K562 (cell line): ENCODE results near the gene HAPLN2. TPM values are rescaled to one million over a fixed set of nuclear protein-coding genes. Genes with fewer than 3 reads are reported as not detected.

Source experiments
- ATAC-seq: fragments of 200-7000 bp; cut with Tn5 transposase; 3 replicates; pipeline ENCODE4 v1.9.1; 2020; ENCODE audit warnings: moderate library complexity
- BruUV-seq: library from RNA; stranded (reverse); fragments of 400-500 nt; replicated peaks from 2 replicates; lab custom pipeline; 2021; lab: Mats Ljungman, UMichigan
- CTCF ChIA-PET: fragments of 300-600 bp; formaldehyde crosslinking; extraction: SDS; loops from one replicate; lab custom pipeline; 2021; ENCODE audit warnings: low intra/inter-chr PET ratio; lab: Yijun Ruan, JAX
- POLR2A ChIA-PET: fragments of 300-600, 350-650 bp; sonication (Branson Sonifier 250); formaldehyde crosslinking; extraction: SDS; loops from one replicate; lab custom pipeline; 2021; ENCODE audit warnings: antibody characterized with exemption, inconsistent platforms; lab: Yijun Ruan, JAX
- DNase-seq, 4 experiments: peaks; one replicate each; pipeline versions ENCODE4 v3.0.0 to v3.0.0-alpha.2; 2011 to 2018; ENCODE audit warnings: low spot score in 3 of 4, mixed read lengths in 3 of 4; ENCODE audit errors: extremely low read depth in 1 of 4
- FAIRE-seq: peaks from 2 replicates; lab custom pipeline; 2011; peaks lifted over from hg19 to GRCh38; lab: Jason Lieb, UNC
- H2AFZ ChIP-seq: 2 replicates; pipeline ENCODE4 v1.6.0; 2011; ENCODE audit warnings: low read depth, low read length, control low read depth, inconsistent platforms
- H3K27ac ChIP-seq: fragments of 200-600 bp; 3 replicates; pipeline ENCODE4 v1.8.0; 2011; ENCODE audit warnings: low read depth, mild to moderate bottlenecking, control low read depth, inconsistent platforms, low read length, moderate library complexity, mixed read lengths; ENCODE audit errors: extremely low read depth
- H3K27me3 ChIP-seq, 2 experiments: fragments of 300-600 bp in 1 of 2; 2 replicates in 1 of 2; 3 replicates in 1 of 2; pipeline versions ENCODE4 v1.6.0 to v1.8.0; 2011; ENCODE audit warnings: inconsistent platforms in 2 of 2, low read length in 2 of 2, mild to moderate bottlenecking in 1 of 2, mixed read lengths in 1 of 2, moderate library complexity in 1 of 2; ENCODE audit not compliant: control insufficient read depth in 2 of 2, insufficient read depth in 2 of 2
- H3K36me3 ChIP-seq: fragments of 300-600 bp; 3 replicates; pipeline ENCODE4 v1.8.0; 2011; ENCODE audit warnings: mild to moderate bottlenecking, low read length, inconsistent platforms; ENCODE audit not compliant: control insufficient read depth, insufficient read depth
- H3K4me1 ChIP-seq, 2 experiments: fragments of 200-600 bp in 1 of 2; replicated peaks in 1 of 2; 2 replicates in 1 of 2; 3 replicates in 1 of 2; pipeline versions ENCODE4 v1.5.1 to v1.8.0; 2011; ENCODE audit warnings: inconsistent platforms in 2 of 2, low read length in 2 of 2, mild to moderate bottlenecking in 1 of 2, mixed read lengths in 1 of 2, moderate library complexity in 1 of 2; ENCODE audit not compliant: control insufficient read depth in 2 of 2, insufficient read depth in 2 of 2
- H3K4me2 ChIP-seq: 2 replicates; pipeline ENCODE4 v1.6.1; 2011; ENCODE audit warnings: low read length, control low read depth, inconsistent platforms, mixed read lengths; ENCODE audit not compliant: insufficient read depth
- H3K4me3 ChIP-seq: fragments of 200-600 bp; sonication (generic), shearing (Covaris generic); 2 replicates; pipeline ENCODE4 v1.5.1; 2016; ENCODE audit warnings: control low read depth, inconsistent platforms
- H3K79me2 ChIP-seq: fragments of 200-600 bp; 3 replicates; pipeline ENCODE4 v1.8.0; 2011; ENCODE audit warnings: low read length, inconsistent platforms; ENCODE audit not compliant: control insufficient read depth, insufficient read depth
- H3K9ac ChIP-seq, 2 experiments: 2 replicates each; pipeline versions ENCODE4 v1.6.0 to v1.6.1; 2011; ENCODE audit warnings: low read depth in 2 of 2, low read length in 2 of 2, control low read depth in 1 of 2, inconsistent platforms in 1 of 2, mild to moderate bottlenecking in 1 of 2, mixed read lengths in 1 of 2; ENCODE audit not compliant: insufficient read depth in 1 of 2
- H3K9me1 ChIP-seq: one replicate; pipeline ENCODE4 v1.6.0; 2011; ENCODE audit warnings: inconsistent platforms, mild to moderate bottlenecking, low read length, moderate library complexity; ENCODE audit not compliant: control insufficient read depth, insufficient read depth
- H3K9me3 ChIP-seq: replicated peaks from 2 replicates; pipeline ENCODE4 v1.5.1; 2011; ENCODE audit warnings: low read depth, low read length, inconsistent platforms; ENCODE audit not compliant: control insufficient read depth, insufficient read depth
- H4K20me1 ChIP-seq: replicated peaks from 2 replicates; pipeline ENCODE4 v1.6.1; 2011; ENCODE audit warnings: low read length, inconsistent platforms, mixed read lengths; ENCODE audit not compliant: control insufficient read depth, insufficient read depth
- CGGBP1 ChIP-seq: fragments of 250-450 bp; sonication (Bioruptor Pico); IDR thresholded peaks from 2 replicates; pipeline ENCODE4 v1.9.0; 2021; ENCODE audit warnings: mild to moderate bottlenecking
- CHCHD3 ChIP-seq: fragments of 250-450 bp; sonication (Bioruptor Pico); IDR thresholded peaks from 2 replicates; pipeline ENCODE4 v2.1.2; 2022; ENCODE audit warnings: mild to moderate bottlenecking
- CTBP1 ChIP-seq: fragments of 450-650 bp; IDR thresholded peaks from 2 replicates; pipeline ENCODE4 v1.6.1; 2016; ENCODE audit warnings: borderline replicate concordance
- HDAC1 ChIP-seq, 2 experiments: fragments of 450-650 bp; IDR thresholded peaks; 2 replicates each; pipeline ENCODE4 v1.6.1; 2016 to 2017; ENCODE audit warnings: inconsistent platforms in 1 of 2, mild to moderate bottlenecking in 1 of 2, moderate library complexity in 1 of 2
- HLTF ChIP-seq: fragments of 450-650 bp; IDR thresholded peaks from 2 replicates; pipeline ENCODE4 v1.6.1; 2016
- MIER1 ChIP-seq: fragments of 450-650 bp; IDR thresholded peaks from 2 replicates; pipeline ENCODE4 v1.6.1; 2016; ENCODE audit warnings: antibody characterized with exemption, mild to moderate bottlenecking, low read depth
- RAD21 ChIP-seq, 2 experiments: fragments of 250-450 bp in 1 of 2; fragments of 450-650 bp in 1 of 2; sonication (Bioruptor Pico) in 1 of 2; formaldehyde crosslinking in 1 of 2; IDR thresholded peaks in 1 of 2; conservative IDR thresholded peaks in 1 of 2; 2 replicates each; pipeline versions ENCODE4 v1.4.0 to v1.8.0; 2020 to 2022; ENCODE audit warnings: mild to moderate bottlenecking in 2 of 2, moderate library complexity in 1 of 2
- REST ChIP-seq, 2 experiments: fragments of 450-650 bp; formaldehyde crosslinking in 1 of 2; IDR thresholded peaks; 2 replicates each; pipeline versions ENCODE4 v1.4.0 to v1.6.1; 2014 to 2020; ENCODE audit warnings: mild to moderate bottlenecking in 2 of 2, borderline replicate concordance in 1 of 2, low read depth in 1 of 2
- RUNX1 ChIP-seq: sonication (generic); IDR thresholded peaks from 2 replicates; pipeline ENCODE4 v1.6.1; 2016; ENCODE audit warnings: antibody characterized with exemption, low read depth
- SRF ChIP-seq, 2 experiments: fragments of 250-450, 450-650 bp in 1 of 2; sonication (Bioruptor Pico) in 1 of 2; sonication (generic) in 1 of 2; formaldehyde crosslinking; IDR thresholded peaks; 2 replicates each; pipeline versions ENCODE4 v1.5.0 to v1.5.1; 2020 to 2022; ENCODE audit warnings: mild to moderate bottlenecking in 1 of 2, missing genetic modification reagents in 1 of 2
- TEAD1 ChIP-seq, 2 experiments: fragments of 450-650 bp in 1 of 2; sonication (generic) in 1 of 2; formaldehyde crosslinking; IDR thresholded peaks; 2 replicates each; pipeline versions ENCODE4 v1.4.0 to v1.8.0; 2020 to 2022; ENCODE audit warnings: mild to moderate bottlenecking in 2 of 2, missing genetic modification reagents in 1 of 2
- TGIF2 ChIP-seq: sonication (generic); formaldehyde crosslinking; IDR thresholded peaks from 2 replicates; pipeline ENCODE4 v1.8.1; 2022; ENCODE audit warnings: mild to moderate bottlenecking, missing genetic modification reagents, moderate library complexity
- ZNF224 ChIP-seq: sonication (generic); formaldehyde crosslinking; IDR thresholded peaks from 2 replicates; pipeline ENCODE4 v1.8.0; 2022; ENCODE audit warnings: mild to moderate bottlenecking, missing genetic modification reagents
- WGBS: fragments of 100-300 bp; shearing (Covaris generic); methylation state at CpG from one replicate; pipeline ENCODE4 v1.1.6; 2016; ENCODE audit warnings: low coverage, mixed read lengths; ENCODE audit not compliant: insufficient coverage; ENCODE audit errors: missing lambda C conversion rate; 5-methylcytosine and 5-hydroxymethylcytosine counted together
- in situ Hi-C: fragments of 300-500 bp; cut with MboI; formaldehyde crosslinking; loops from 4 replicates; pipeline ENCODE4 v1.15.0; 2018; ENCODE audit warnings: inconsistent platforms, mixed read lengths
- intact Hi-C: fragments of 100-400 bp; cut with micrococcal nuclease; formaldehyde crosslinking; loops from 2 replicates; pipeline ENCODE4 v1.14.2; 2022
- polyA plus RNA-seq, 8 experiments: library from polyadenylated mRNA; depleted of rRNA in 4 of 8; stranded (reverse) in 5 of 8; unstranded in 3 of 8; fragments of >200 nt; fragmentation: Nextera tagmentation in 2 of 8; fragmentation: Illumina TruSeq in 1 of 8; extraction: Ambion mirVana in 2 of 8; extraction: Trizol in 1 of 8; gene quantifications; 2 replicates each; pipeline versions ENCODE4 v1.2.1 to v1.2.3, GENCODE V29; 2011 to 2014; ENCODE audit warnings: inconsistent platforms in 1 of 8, missing spikeins in 1 of 8
- total RNA-seq, 7 experiments: library from RNA; depleted of rRNA in 6 of 7; stranded (reverse); fragments of >200 nt in 6 of 7; fragmentation: Illumina TruSeq in 2 of 7; extraction: Trizol in 2 of 7; gene quantifications; 2 replicates each; pipeline versions ENCODE4 v1.2.1 to v1.2.3, GENCODE V29; 2011 to 2021; ENCODE audit warnings: low replicate concordance in 1 of 7

The HAPLN2 gene
- total and polyA plus RNA-seq, 9 of the 15 experiments (the other 6 are each of a cell fraction or from before 2014, with no cell fraction given): 0.14 to 5.2 (median 3.8) TPM; not detected in 4

DNA sequence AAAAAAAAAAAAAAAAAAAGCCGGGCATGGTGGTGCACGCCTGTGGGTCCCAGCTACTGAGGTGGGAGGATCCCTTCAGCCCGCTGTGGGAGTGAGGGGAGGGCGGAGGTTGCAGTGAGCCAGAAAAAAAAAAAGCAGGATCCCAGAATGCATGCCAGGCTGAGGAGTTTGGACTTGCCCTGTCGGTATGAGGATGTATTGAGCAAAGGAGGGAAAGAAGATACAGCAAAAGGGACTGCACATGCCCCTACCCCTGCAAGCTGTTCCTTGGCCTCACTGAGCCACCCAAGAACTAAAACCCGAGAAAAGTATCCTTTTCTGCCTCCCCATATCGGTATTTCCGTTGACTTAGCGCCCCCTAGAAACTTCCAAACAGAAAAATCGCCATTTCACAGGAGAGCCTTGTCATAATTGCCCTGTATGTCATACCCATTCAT is 16.6 kb upstream of the HAPLN2 start:
- ATAC-seq (peak; percentile 52), FAIRE-seq (peak; percentile 65), DNase-seq (peak; percentile 43 to 71 (median 46))
- BruUV-seq: no TSS peak
- H3K79me2 ChIP-seq: peaks cover 46% of the 10 kb centered on the region
- H3K9ac ChIP-seq: 0 out of 4 replicates have a peak overlapping the region, but pooled peaks have one; percentile 11 to 86
- intact Hi-C loops (loop anchor here (1.0 kb wide), 1 partner anchor 146 kb away; no protein-coding TSS in a partner anchor), in situ Hi-C loops (loop anchor here (5.0 kb wide), 2 partner anchors 145 to 215 kb away; no protein-coding TSS in a partner anchor)
- H3K27me3 ChIP-seq: no peaks in the 10 kb centered on the region
- H3K27ac ChIP-seq: no peak overlapping the region
- peaks cover 23% of the 10 kb centered on the region for H3K36me3 ChIP-seq
- CTCF ChIA-PET: interaction anchor here (0.6 to 1.1 kb wide), 6 partner anchors 21 to 217 kb away, joined by 3 to 5 read pairs (median 4); no protein-coding TSS in a partner anchor
- peak overlapping the region; percentile 100 for H2AFZ ChIP-seq
- no peak overlapping the region for H3K4me3 ChIP-seq
- H3K9me3 ChIP-seq: no peaks in the 10 kb centered on the region
- no peaks in the 10 kb centered on the region for H3K9me1 ChIP-seq
- POLR2A ChIA-PET: interaction anchor here (0.7 to 2.3 kb wide), 2 partner anchors 59 to 61 kb away, joined by 3 to 7 read pairs; no protein-coding TSS in a partner anchor
- H4K20me1 ChIP-seq: no peaks in the 10 kb centered on the region
- peaks cover 12% of the 10 kb centered on the region in 2 experiments; a peak in 4 of 5 replicates for H3K4me1 ChIP-seq
- WGBS: 10% methylated on average over 9 of the region's 10 CpGs
- H3K4me2 ChIP-seq: peak overlapping the region; percentile 97
- TF ChIP-seq SRF (CRISPR knock-in tag; IDR thresholded peaks at IDR 0.05): peak in 1 of 2 experiments; percentile 75; a peak in 2 of 4 replicates
- TF ChIP-seq TEAD1 (CRISPR knock-in tag; IDR thresholded peaks at IDR 0.05): peak in 1 of 2 experiments; percentile 64; a peak in 2 of 4 replicates
- TF ChIP-seq ZNF224: no peak
- TF ChIP-seq CGGBP1 (CRISPR knock-in tag): no peak
- TF ChIP-seq REST (IDR thresholded peaks at IDR 0.05; ENCODE audit: borderline replicate concordance): peak; percentile 57; the same call in 1 of the 2 replicates
- TF ChIP-seq REST (CRISPR knock-in tag; IDR thresholded peaks at IDR 0.05; ENCODE audit: low read depth): no peak
- TF ChIP-seq RAD21 (CRISPR knock-in tag; conservative IDR thresholded peaks at IDR 0.05 in 1 of 2, IDR thresholded peaks at IDR 0.05 in 1 of 2): peak; percentile 22 to 65; a peak in 2 of 4 replicates
- TF ChIP-seq TGIF2: no peak
- 0 out of 2 replicates have a peak, but pooled peaks have one; percentile 53 for TF ChIP-seq MIER1
- no peak for TF ChIP-seq CHCHD3 (CRISPR knock-in tag)
- peak; percentile 38; the same call in 1 of the 2 replicates for TF ChIP-seq HLTF
- peak; percentile 28; the same call in 1 of the 2 replicates for TF ChIP-seq CTBP1
- 0 out of 4 replicates have a peak, but pooled peaks of 1 of the 2 experiments have one; percentile 17 for TF ChIP-seq HDAC1 (IDR thresholded peaks at IDR 0.05)
- no peak for TF ChIP-seq RUNX1
